IMR-90 (cell line): ENCODE data around the gene CSH2. TPM values are rescaled to one million over a fixed set of nuclear protein-coding genes. Genes with fewer than 3 reads are reported as not detected.
"Not testable (repeated sequence)": the region's sequence is repeated elsewhere in the genome, so short reads cannot be mapped to it uniquely, and the experiment has no call there.

ENCODE experiments used
- ATAC-seq: fragments of 200-7000 bp; cut with Tn5 transposase; 2 replicates; pipeline ENCODE4 v1.9.1; 2020; ENCODE audit warnings: low read depth, mild to moderate bottlenecking, moderate library complexity
- BruUV-seq: library from RNA; stranded (reverse); fragments of 400-500 nt; replicated peaks from 2 replicates; lab custom pipeline; 2021; lab: Mats Ljungman, UMichigan
- CTCF ChIA-PET: fragments of 300-600 bp; formaldehyde crosslinking; extraction: SDS; loops from one replicate; lab custom pipeline; 2021; ENCODE audit warnings: antibody characterized with exemption; lab: Yijun Ruan, JAX
- POLR2A ChIA-PET: fragments of 300-600 bp; sonication (Branson Sonifier 250); formaldehyde crosslinking; loops from one replicate; lab custom pipeline; 2022; ENCODE audit warnings: antibody characterized with exemption; ENCODE audit not compliant: unreplicated experiment; lab: Charles Lee
- DNase-seq: peaks from one replicate; pipeline ENCODE4 v3.0.0; 2013
- H2AFZ ChIP-seq: replicated peaks from 2 replicates; pipeline ENCODE3; 2013; ENCODE audit warnings: low read length, mild to moderate bottlenecking; ENCODE audit not compliant: poor library complexity
- H2AK5ac ChIP-seq: 2 replicates; pipeline ENCODE4 v1.6.1; 2013; ENCODE audit warnings: low read depth, low read length, inconsistent platforms
- H2AK9ac ChIP-seq: replicated peaks from 2 replicates; pipeline ENCODE3; 2013; ENCODE audit warnings: mild to moderate bottlenecking, low read depth, low read length, moderate library complexity; ENCODE audit not compliant: poor library complexity
- H2BK120ac ChIP-seq: 2 replicates; pipeline ENCODE4 v1.6.1; 2013; ENCODE audit warnings: low read depth, low read length, inconsistent platforms
- H2BK15ac ChIP-seq: 3 replicates; pipeline ENCODE4 v1.6.1; 2013; ENCODE audit warnings: low read depth, low read length, inconsistent platforms
- H2BK20ac ChIP-seq: 2 replicates; pipeline ENCODE4 v1.6.1; 2013; ENCODE audit warnings: low read depth, mild to moderate bottlenecking, inconsistent platforms, low read length, moderate library complexity
- H2BK5ac ChIP-seq: 2 replicates; pipeline ENCODE4 v1.6.1; 2013; ENCODE audit warnings: mild to moderate bottlenecking, low read depth, low read length, inconsistent platforms; ENCODE audit not compliant: poor library complexity, severe bottlenecking
- H3K14ac ChIP-seq: replicated peaks from 2 replicates; pipeline ENCODE4 v1.6.1; 2013; ENCODE audit warnings: low read depth, low read length, inconsistent platforms
- H3K18ac ChIP-seq: 2 replicates; pipeline ENCODE4 v1.6.1; 2013; ENCODE audit warnings: low read depth, low read length, control low read depth
- H3K23ac ChIP-seq: 2 replicates; pipeline ENCODE4 v1.6.1; 2013; ENCODE audit warnings: low read depth, low read length, inconsistent platforms
- H3K27ac ChIP-seq: 2 replicates; pipeline ENCODE4 v1.5.1; 2013; ENCODE audit warnings: mild to moderate bottlenecking, control low read depth, low read length; ENCODE audit not compliant: insufficient read depth
- H3K27me3 ChIP-seq: 2 replicates; pipeline ENCODE4 v1.6.1; 2013; ENCODE audit warnings: low read length; ENCODE audit not compliant: control insufficient read depth, insufficient read depth
- H3K36me3 ChIP-seq: 2 replicates; pipeline ENCODE4 v1.6.1; 2013; ENCODE audit warnings: low read length, mixed read lengths; ENCODE audit not compliant: control insufficient read depth, insufficient read depth
- H3K4ac ChIP-seq: 2 replicates; pipeline ENCODE4 v1.6.1; 2013; ENCODE audit warnings: low read depth, low read length, inconsistent platforms
- H3K4me1 ChIP-seq: 2 replicates; pipeline ENCODE4 v1.6.1; 2013; ENCODE audit warnings: low read length, mixed read lengths; ENCODE audit not compliant: control insufficient read depth, insufficient read depth
- H3K4me2 ChIP-seq: 2 replicates; pipeline ENCODE4 v1.6.1; 2013; ENCODE audit warnings: low read depth, mild to moderate bottlenecking, control low read depth, low read length, moderate library complexity
- H3K4me3 ChIP-seq: 2 replicates; pipeline ENCODE4 v1.5.1; 2013; ENCODE audit warnings: low read depth, mild to moderate bottlenecking, control low read depth, low read length, moderate library complexity; ENCODE audit not compliant: insufficient read depth
- H3K56ac ChIP-seq: 2 replicates; pipeline ENCODE4 v1.6.1; 2013; ENCODE audit warnings: low read length, inconsistent platforms; ENCODE audit not compliant: insufficient read depth; ENCODE audit errors: extremely low read depth
- H3K79me1 ChIP-seq, 2 experiments: 2 replicates each; pipeline ENCODE4 v1.6.1; 2013; ENCODE audit warnings: low read length in 2 of 2, inconsistent platforms in 1 of 2, low read depth in 1 of 2
- H3K9ac ChIP-seq: 2 replicates; pipeline ENCODE4 v1.6.1; 2013; ENCODE audit warnings: low read depth, low read length, control low read depth
- H3K9me1 ChIP-seq: 2 replicates; pipeline ENCODE4 v1.6.1; 2013; ENCODE audit warnings: low read length, inconsistent platforms; ENCODE audit not compliant: insufficient read depth
- H3K9me3 ChIP-seq: 2 replicates; pipeline ENCODE4 v1.6.1; 2013; ENCODE audit warnings: low read length; ENCODE audit not compliant: control insufficient read depth, insufficient read depth
- H4K20me1 ChIP-seq: 2 replicates; pipeline ENCODE4 v1.6.1; 2013; ENCODE audit warnings: low read length, inconsistent platforms; ENCODE audit not compliant: insufficient read depth
- H4K5ac ChIP-seq: 2 replicates; pipeline ENCODE4 v1.6.1; 2013; ENCODE audit warnings: mild to moderate bottlenecking, low read depth, low read length, control low read depth
- H4K8ac ChIP-seq, 2 experiments: 2 replicates each; pipeline ENCODE4 v1.6.1; 2013; ENCODE audit warnings: low read depth in 2 of 2, low read length in 2 of 2, control low read depth in 1 of 2, inconsistent platforms in 1 of 2
- H4K91ac ChIP-seq: 2 replicates; pipeline ENCODE4 v1.6.1; 2013; ENCODE audit warnings: low read depth, low read length, inconsistent platforms; ENCODE audit not compliant: insufficient read depth
- WGBS, 2 experiments: methylation state at CpG; one replicate each; pipeline versions ENCODE4 v1.1.5 to v1.1.7; 2013; ENCODE audit warnings: missing lambda C conversion rate in 2 of 2; ENCODE audit not compliant: insufficient read length in 1 of 2; ENCODE audit errors: extremely low coverage in 2 of 2; 5-methylcytosine and 5-hydroxymethylcytosine counted together
- dilution Hi-C: fragments of 300-500 bp; cut with HindIII; formaldehyde crosslinking; loops from one replicate; pipeline ENCODE4 v1.14.3; 2018; ENCODE audit warnings: low sequenced_read_pairs; ENCODE audit not compliant: unreplicated experiment
- in situ Hi-C: fragments of 300-500 bp; cut with MboI; formaldehyde crosslinking; loops from 3 replicates; pipeline ENCODE4 v1.14.3; 2019; ENCODE audit warnings: low sequenced_read_pairs, inconsistent platforms, mixed read lengths
- intact Hi-C: fragments of 100-400 bp; cut with micrococcal nuclease; formaldehyde crosslinking; loops from 2 replicates; pipeline ENCODE4 v1.10.0; 2022
- polyA plus RNA-seq, 3 experiments: library from polyadenylated mRNA; depleted of rRNA; stranded (reverse); fragments of >200 nt; gene quantifications; 2 replicates each; pipeline ENCODE4 v1.2.3, GENCODE V29; 2012; ENCODE audit warnings: low replicate concordance in 1 of 3
- total RNA-seq: library from RNA; depleted of rRNA; stranded (reverse); fragments of >200 nt; gene quantifications from 2 replicates; pipeline ENCODE4 v1.2.3, GENCODE V29; 2012

Gene CSH2
- total and polyA plus RNA-seq, 2 of the 4 experiments (the other 2 are of a cell fraction): not detected

DNA sequence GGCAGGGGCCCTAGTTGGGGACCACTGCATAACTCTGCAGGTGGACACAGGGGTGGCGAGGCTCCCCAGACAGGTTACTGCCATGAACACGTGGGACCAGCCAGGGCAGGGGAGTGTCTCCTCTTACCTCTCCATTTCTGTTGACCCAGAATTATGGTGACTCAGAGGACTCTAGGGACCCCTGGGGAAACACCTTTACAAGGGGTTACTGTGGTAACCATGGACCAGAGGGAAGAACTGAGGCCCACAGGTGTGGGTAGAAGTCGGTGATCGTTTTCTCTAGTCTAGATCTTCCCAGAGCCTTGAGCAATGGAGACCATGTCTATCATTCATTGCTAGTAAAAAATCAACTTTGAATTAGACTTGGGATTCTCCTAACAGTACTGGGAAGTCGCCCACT lies 47.3 kb upstream of the CSH2 start:
- H3K36me3 ChIP-seq, CTCF ChIA-PET, H4K5ac ChIP-seq, H2BK5ac ChIP-seq, H2AFZ ChIP-seq, H3K23ac ChIP-seq, H4K91ac ChIP-seq, H4K8ac ChIP-seq, intact Hi-C loops, in situ Hi-C loops, ATAC-seq, H2BK20ac ChIP-seq, H2AK9ac ChIP-seq, H3K4me1 ChIP-seq, H2BK120ac ChIP-seq, H2BK15ac ChIP-seq, H3K4me2 ChIP-seq, dilution Hi-C loops, H2AK5ac ChIP-seq, DNase-seq, H3K4me3 ChIP-seq, H3K14ac ChIP-seq, BruUV-seq, H3K9ac ChIP-seq, H3K9me1 ChIP-seq, H3K56ac ChIP-seq, H3K9me3 ChIP-seq, H3K27ac ChIP-seq, H4K20me1 ChIP-seq, H3K18ac ChIP-seq, H3K79me1 ChIP-seq, H3K4ac ChIP-seq: not testable (repeated sequence)
- POLR2A ChIA-PET: interaction anchor here (0.9 kb wide), 1 partner anchor 109 kb away, joined by 3 read pairs; no protein-coding TSS in a partner anchor
- WGBS, 2 experiments: no CpG with 5 or more reads among the region's 5 CpGs
- H3K27me3 ChIP-seq: peaks cover 28% of the 10 kb centered on the region

DNA sequence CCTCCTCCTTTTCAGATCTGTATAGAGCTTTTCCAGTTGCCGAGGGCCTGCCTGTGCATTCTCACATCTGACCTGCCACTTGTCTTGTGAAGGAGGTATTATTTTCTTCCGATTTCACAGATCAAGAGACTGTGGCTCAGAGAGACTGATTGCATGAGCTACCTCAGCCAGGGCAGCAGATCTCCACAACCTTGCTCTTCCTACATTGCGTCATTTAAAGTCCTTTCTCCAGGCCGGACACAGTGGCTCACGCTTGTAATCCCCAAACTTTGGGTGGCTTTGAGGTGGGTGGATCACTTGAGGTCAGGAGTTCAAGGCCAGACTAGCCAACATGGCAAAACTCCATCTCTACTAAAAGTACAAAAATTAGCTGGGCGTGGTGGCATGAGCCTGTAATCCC lies 46.6 kb upstream of the CSH2 start:
- in situ Hi-C loops: not testable (repeated sequence)

More for the DNA sequence above, 46.6 kb upstream of the CSH2 start:
- BruUV-seq, H2AFZ ChIP-seq, H3K4me3 ChIP-seq, H2AK5ac ChIP-seq, H3K9ac ChIP-seq, H3K9me3 ChIP-seq, H3K14ac ChIP-seq, H2BK15ac ChIP-seq, H3K36me3 ChIP-seq, H3K4me1 ChIP-seq, H3K23ac ChIP-seq, H2BK5ac ChIP-seq, H3K56ac ChIP-seq, H3K4me2 ChIP-seq, H4K91ac ChIP-seq, H3K79me1 ChIP-seq, ATAC-seq, H2AK9ac ChIP-seq, H4K5ac ChIP-seq, H4K8ac ChIP-seq, H2BK20ac ChIP-seq, dilution Hi-C loops, H3K9me1 ChIP-seq, H3K27ac ChIP-seq, H2BK120ac ChIP-seq, intact Hi-C loops, DNase-seq, H3K4ac ChIP-seq, H4K20me1 ChIP-seq, H3K18ac ChIP-seq: not testable (repeated sequence)
- WGBS, 2 experiments: no CpG with 5 or more reads among the region's 6 CpGs
- POLR2A ChIA-PET: interaction anchor here (0.9 kb wide), 1 partner anchor 110 kb away, joined by 3 read pairs; no protein-coding TSS in a partner anchor
- peaks cover 32% of the 10 kb centered on the region for H3K27me3 ChIP-seq
- CTCF ChIA-PET: interaction anchor here (1.0 to 2.7 kb wide), 10 partner anchors 9 to 214 kb away, joined by 3 to 21 read pairs (median 6); partner anchors contain the start of gene ICAM2
